ENCODE measurements around the gene SLC4A4. TPM values are rescaled to one million over a fixed set of nuclear protein-coding genes. Genes with fewer than 3 reads are reported as not detected.

SLC4A4 gene
- total RNA-seq, 2 donors from 2014 or later, result 1.8 TPM

DNA sequence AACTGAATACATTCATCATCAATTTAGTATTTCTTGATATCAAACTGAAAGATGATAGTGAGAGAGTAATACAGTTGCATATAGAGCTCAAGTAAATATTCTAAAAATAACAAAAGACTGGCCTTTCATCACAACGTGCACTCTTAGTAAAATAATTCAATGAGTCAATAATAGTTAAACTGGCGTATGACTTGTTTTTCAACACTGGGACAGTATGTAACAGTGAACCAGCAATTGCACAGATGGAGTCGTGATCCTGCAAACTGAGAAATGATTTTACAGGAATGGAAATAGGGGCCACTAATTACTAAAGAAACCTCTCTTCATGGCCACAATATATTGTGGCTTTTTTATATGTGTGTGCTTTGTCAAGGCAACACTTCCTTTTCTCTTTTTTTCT, 137.4 kb downstream of the SLC4A4 start:
- DNase-seq (ENCODE audit: low spot score) (no peak), ATAC-seq (ENCODE audit: insufficient number of reproducible peaks, low FRiP score, low read depth) (no peak)
- TF ChIP-seq, protein P1, sequence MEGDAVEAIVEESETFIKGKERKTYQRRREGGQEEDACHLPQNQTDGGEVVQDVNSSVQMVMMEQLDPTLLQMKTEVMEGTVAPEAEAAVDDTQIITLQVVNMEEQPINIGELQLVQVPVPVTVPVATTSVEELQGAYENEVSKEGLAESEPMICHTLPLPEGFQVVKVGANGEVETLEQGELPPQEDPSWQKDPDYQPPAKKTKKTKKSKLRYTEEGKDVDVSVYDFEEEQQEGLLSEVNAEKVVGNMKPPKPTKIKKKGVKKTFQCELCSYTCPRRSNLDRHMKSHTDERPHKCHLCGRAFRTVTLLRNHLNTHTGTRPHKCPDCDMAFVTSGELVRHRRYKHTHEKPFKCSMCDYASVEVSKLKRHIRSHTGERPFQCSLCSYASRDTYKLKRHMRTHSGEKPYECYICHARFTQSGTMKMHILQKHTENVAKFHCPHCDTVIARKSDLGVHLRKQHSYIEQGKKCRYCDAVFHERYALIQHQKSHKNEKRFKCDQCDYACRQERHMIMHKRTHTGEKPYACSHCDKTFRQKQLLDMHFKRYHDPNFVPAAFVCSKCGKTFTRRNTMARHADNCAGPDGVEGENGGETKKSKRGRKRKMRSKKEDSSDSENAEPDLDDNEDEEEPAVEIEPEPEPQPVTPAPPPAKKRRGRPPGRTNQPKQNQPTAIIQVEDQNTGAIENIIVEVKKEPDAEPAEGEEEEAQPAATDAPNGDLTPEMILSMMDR (IDR thresholded peaks at IDR 0.05), result no peak
- Histone ChIP-seq H3K9me3 (no peaks in the 10 kb centered on the region), H3K27ac (no peak overlapping the region), H3K4me3 (no peak overlapping the region), H3K27me3 (replicated peaks; ENCODE audit: insufficient read depth) (no peaks in the 10 kb centered on the region), H3K36me3 (no peaks in the 10 kb centered on the region), H3K4me1 (ENCODE audit: control insufficient read depth in 1 of 2, low read depth in 2 of 2) (peaks cover 5 to 7% of the 10 kb centered on the region in 2 donors)

GRCh38 chr4:71486550-71487343, 147.9 kb downstream of the SLC4A4 start:
- no peak overlapping the region for H3K27ac ChIP-seq
- no peaks in the 10 kb centered on the region for H3K36me3 ChIP-seq
- H3K9me3 ChIP-seq, result no peaks in the 10 kb centered on the region
- DNase-seq (ENCODE audit: low spot score), result no peak
- TF ChIP-seq, protein P1 (IDR thresholded peaks at IDR 0.05), result no peak
- peaks cover 0 to 4% of the 10 kb centered on the region in 2 donors for H3K4me1 ChIP-seq (ENCODE audit: control insufficient read depth in 1 of 2, low read depth in 2 of 2)
- ATAC-seq (ENCODE audit: insufficient number of reproducible peaks, low FRiP score, low read depth), result no peak
- H3K27me3 ChIP-seq (replicated peaks; ENCODE audit: insufficient read depth), result no peaks in the 10 kb centered on the region
- H3K4me3 ChIP-seq, result no peak overlapping the region

DNA sequence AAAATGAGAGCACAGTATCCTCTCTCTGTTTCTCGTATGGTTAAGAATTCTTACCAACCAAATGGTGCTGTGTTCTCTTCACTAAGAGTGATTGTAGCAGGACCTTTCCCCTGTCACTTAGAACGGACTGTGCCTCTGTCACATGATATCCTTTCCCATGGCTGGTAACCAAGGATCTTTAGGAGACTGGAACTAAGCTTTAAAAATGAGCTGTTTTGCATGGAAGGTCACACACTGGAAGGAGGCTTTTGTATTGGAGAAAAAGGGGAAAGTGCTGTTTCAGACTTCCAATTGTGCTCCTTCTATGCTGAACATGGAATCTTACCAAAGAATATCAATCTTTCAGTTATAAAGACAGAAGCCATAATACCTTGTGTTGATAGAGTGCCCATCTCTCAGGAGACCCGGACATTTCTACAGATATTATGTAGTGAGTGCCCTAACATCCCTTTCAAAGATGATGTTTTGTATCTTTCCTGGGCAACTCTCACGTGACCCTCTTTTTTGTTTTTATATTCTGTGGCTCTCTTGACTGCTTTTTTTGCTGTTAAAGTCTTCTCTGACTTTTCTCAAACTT, 148.6 kb downstream of the SLC4A4 start:
- TF ChIP-seq, protein P1 (IDR thresholded peaks at IDR 0.05), result no peak
- DNase-seq (ENCODE audit: low spot score) (no peak), ATAC-seq (ENCODE audit: insufficient number of reproducible peaks, low FRiP score, low read depth) (no peak)
- Histone ChIP-seq H3K4me3 (no peak overlapping the region), H3K4me1 (ENCODE audit: control insufficient read depth in 1 of 2, low read depth in 2 of 2) (peaks cover 0 to 4% of the 10 kb centered on the region in 2 donors), H3K9me3 (no peaks in the 10 kb centered on the region), H3K27ac (no peak overlapping the region), H3K36me3 (no peaks in the 10 kb centered on the region), H3K27me3 (replicated peaks; ENCODE audit: insufficient read depth) (no peaks in the 10 kb centered on the region)

DNA sequence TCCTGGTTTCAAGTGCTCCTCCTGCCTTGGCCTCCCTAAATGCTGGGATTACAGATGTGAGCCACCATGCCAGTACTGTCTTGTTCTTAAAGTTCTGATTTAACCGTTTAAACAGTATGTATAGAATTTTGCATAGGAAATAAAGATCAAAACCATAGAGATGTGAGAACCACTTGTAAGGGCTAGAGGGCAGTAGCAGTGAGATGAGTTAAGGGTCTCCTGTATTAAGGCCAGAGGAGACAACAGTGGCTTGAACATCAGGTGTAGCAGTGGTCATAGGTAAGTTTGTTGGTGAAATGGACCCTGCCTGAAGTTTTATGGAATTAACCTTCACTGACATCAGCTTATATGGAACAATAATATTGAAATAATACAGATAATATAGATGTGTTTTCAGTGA, 155.7 kb downstream of the SLC4A4 start:
- H3K4me1 ChIP-seq (ENCODE audit: control insufficient read depth in 1 of 2, low read depth in 2 of 2), result no peaks in the 10 kb centered on the region
- no peaks in the 10 kb centered on the region for H3K36me3 ChIP-seq
- no peak overlapping the region for H3K27ac ChIP-seq
- H3K4me3 ChIP-seq, result no peak overlapping the region
- DNase-seq (ENCODE audit: low spot score), result no peak
- ATAC-seq (ENCODE audit: insufficient number of reproducible peaks, low FRiP score, low read depth), result no peak
- H3K9me3 ChIP-seq, result no peaks in the 10 kb centered on the region
- TF ChIP-seq, protein P1 (IDR thresholded peaks at IDR 0.05), result no peak
- no peaks in the 10 kb centered on the region for H3K27me3 ChIP-seq (replicated peaks; ENCODE audit: insufficient read depth)

- Histone ChIP-seq H3K27ac (no peak overlapping the region), H3K27me3 (replicated peaks; ENCODE audit: insufficient read depth) (no peaks in the 10 kb centered on the region), H3K4me1 (ENCODE audit: control insufficient read depth in 1 of 2, low read depth in 2 of 2) (no peaks in the 10 kb centered on the region), H3K36me3 (no peaks in the 10 kb centered on the region), H3K4me3 (no peak overlapping the region), H3K9me3 (no peaks in the 10 kb centered on the region)
- ATAC-seq (ENCODE audit: insufficient number of reproducible peaks, low FRiP score, low read depth) (no peak), DNase-seq (ENCODE audit: low spot score) (no peak)
- TF ChIP-seq, protein P1 (IDR thresholded peaks at IDR 0.05), result no peak
These were observed 156.6 kb downstream of the SLC4A4 start for GRCh38 chr4:71495454-71495853.
